GM18861 (cell line): ENCODE measurements around the gene NCAM1.
A peak's percentile ranks its signal among the peaks of the same experiment; 100 is the strongest.

Experiments used
- ATAC-seq: cut with Tn5 transposase; IDR thresholded peaks from one replicate; pipeline ENCODE4 v1.9.1; 2021; ENCODE audit not compliant: unreplicated experiment

NCAM1 gene

DNA sequence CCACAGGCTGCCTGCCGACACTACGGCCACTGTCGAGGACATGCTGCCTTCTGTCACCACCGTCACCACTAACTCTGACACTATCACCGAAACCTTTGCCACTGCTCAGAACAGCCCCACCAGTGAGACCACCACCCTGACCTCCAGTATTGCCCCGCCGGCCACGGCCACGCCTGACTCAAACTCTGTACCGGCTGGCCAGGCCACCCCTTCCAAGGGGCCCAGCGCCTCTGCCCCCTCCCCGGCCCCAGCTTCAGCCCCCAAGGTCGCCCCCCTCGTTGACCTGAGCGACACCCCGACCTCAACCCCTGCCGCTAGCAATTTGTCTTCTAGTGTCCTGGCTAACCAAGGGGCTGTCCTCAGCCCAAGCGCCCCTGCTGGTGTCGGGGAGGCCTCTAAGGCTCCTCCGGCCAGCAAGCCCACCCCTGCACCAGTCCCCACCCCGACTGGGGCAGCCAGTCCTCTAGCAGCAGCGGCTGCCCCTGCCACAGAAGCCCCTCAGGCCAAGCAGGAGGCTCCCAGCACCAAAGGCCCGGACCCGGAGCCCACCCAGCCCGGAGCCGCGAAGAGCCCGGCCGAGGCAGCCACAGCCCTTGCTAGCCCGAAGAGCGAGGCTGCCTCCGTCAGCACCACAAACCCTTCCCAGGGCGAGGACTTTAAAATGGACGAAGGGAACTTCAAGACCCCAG, 311.9 kb downstream of the NCAM1 start:
- ATAC-seq = no peak

DNA sequence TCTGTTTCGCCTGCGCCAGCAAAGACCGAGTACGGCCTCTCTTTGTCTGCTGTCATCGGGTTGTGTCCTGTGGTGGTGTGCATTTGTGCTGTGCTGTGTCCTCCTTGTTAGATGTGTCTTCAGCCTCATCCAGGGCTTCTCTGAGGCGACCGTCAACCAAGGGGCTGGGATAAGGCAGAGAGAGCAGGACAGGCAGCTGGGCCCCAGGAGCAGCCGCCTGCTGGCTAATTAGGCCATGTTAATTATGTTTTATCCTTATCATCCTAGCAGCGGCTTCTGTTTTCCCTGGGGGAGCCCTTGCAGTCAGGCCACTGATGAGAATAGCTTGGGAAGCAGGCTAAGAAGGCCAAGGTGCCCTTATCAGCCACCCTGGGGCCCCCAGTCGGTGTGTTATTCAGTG, 312.5 kb downstream of the NCAM1 start:
- no peak for ATAC-seq

DNA sequence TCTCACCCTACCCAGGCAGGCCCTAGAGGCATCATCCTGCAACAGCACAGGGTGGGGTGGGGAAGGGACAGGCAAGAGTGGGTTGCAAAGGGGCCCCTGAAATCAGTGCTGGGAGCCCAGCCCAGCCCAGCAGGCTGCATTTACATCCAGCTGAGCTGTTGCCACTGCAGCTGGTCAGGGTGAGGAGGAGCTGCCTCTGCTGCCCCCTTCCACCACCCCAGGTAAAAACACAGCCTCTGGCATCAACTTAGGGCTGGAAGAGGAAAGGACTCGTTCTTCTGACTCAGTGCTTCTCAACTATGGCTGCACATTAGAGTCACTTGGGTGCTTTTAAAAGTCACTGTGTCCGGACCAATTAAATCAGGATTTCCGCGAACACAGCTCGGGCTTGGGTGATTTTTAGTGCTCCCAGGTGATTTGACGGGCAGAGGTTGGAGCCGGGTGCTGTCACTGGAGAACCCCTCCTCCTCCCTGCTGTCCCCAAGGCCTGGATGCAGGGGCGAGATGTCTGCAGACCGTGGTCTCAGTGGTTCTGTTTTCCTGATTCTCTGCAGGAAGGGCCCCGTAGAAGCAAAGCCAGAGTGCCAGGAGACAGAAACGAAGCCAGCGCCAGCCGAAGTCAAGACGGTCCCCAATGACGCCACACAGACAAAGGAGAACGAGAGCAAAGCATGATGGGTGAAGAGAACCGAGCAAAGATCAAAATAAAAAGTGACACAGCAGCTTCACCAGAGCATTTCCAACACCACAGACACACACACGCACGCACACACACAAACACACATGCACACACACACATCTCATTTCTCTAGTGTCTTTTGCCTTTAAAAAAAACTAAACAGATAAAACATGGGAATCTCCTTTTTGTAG, 313.7 kb downstream of the NCAM1 start:
- ATAC-seq = no peak

DNA sequence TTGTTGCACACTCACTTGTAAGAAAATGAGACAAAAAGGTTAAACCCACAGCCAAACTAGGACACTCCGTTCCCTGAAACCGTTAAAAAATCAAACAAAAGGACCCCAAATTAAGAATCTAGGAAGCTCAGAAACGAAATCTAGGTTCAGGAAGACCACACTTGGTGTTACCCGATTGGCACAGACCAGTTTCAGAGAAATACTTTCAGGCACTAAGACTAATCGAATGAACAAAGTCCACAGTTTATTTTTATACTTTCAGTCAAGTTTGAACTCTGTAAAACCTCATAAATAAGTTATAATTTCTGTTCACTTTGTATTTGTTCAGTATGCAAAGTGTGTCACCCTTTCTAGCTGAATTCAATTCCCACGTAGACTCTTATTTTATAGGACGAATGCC, 314.4 kb downstream of the NCAM1 start:
- ATAC-seq = no peak

DNA sequence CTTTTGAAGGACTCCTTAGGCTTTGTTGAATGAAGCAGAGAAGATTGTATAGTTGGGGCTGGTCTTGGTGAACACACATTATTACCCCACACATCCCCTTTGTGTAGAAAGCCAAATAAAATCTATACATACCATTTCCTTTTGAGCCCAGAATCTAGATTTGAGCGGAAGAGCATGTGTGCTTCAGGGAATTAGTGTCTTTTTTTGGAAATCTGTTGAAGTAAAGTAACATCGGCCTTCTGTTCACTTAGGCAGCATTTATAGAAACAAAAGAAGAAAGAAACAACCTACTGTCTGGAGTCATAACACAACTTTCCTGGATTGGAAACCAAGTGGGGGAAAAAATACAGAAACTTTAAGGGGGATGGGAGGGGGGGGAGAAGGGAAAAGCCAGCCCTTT, 315.2 kb downstream of the NCAM1 start:
- no peak for ATAC-seq

DNA sequence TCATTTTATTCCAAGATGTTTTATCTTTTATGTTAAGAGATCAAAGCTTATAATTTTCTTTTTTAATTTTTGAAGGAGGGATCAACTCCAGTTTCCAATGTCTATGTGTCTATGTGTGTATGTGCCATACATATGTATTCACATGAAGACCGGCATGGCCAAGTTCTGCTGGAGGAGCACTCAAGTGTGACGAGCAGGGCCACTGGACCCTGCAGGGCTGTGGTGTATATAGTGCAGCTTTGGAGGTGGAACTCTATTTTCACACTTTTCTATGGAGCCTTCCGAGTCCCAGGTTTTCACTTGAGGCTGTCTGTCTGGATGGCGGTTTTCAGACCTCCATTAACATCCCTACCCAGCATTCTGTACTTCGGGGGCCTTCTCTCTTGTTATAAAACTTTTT, 316.7 kb downstream of the NCAM1 start:
- no peak for ATAC-seq

DNA sequence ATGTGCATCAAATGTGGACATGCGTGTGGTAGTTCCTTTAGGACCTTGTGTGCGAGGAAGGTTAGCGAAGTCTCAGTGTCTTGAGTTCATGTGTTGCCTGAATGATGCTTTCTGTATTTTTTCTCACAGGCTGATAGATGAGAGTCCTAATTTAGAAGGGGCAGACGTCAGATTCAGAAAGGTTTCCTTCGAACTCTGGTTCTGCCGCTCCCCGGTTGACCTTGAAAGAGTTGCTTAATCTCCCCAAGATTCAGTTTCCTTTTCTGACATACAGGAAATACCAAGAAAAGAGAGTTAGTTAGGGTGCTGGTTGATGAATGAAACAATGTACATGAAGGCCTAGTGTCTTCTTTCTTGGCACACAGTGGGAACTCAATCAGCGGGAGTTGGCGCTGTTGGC, 317.3 kb downstream of the NCAM1 start:
- ATAC-seq = no peak

DNA sequence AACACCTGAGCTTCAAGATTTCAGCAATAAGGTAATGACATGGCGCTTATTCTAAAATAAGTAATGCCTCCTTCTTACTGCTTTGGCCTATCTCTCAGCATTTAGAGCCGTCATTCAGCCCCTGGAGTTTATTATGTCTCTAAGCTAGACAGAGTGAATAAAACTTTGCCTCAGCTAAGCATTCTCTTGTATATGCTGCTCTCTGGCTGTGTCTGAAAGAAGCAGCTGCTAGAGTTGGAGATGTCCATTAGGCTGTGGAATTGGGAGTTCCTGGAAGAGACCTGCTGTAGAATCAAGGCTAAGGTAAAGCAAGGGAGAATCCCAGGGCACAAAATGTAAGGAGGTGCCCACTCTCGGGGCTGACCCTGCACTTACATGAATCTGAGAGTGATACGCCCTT, 317.7 kb downstream of the NCAM1 start:
- no peak for ATAC-seq

DNA sequence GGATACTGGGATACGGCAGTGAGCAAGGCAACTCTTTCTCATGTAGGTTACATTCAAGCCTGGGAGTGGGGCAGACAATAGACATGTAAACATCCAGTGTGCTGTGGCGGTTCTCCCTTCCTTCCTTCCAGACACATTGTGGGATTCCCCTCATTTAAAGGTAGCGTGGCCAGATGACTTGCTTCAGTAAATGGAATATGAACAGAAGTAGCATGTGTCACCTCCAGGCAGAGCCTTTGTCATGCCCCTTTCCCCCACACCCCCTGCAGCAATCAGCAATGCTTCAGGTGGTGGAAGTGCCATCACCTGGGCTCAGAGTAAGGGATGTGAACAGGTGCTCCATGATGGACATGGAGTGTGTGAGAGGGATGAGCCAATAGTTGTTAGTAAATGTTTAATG, 318.4 kb downstream of the NCAM1 start:
- ATAC-seq = no peak

DNA sequence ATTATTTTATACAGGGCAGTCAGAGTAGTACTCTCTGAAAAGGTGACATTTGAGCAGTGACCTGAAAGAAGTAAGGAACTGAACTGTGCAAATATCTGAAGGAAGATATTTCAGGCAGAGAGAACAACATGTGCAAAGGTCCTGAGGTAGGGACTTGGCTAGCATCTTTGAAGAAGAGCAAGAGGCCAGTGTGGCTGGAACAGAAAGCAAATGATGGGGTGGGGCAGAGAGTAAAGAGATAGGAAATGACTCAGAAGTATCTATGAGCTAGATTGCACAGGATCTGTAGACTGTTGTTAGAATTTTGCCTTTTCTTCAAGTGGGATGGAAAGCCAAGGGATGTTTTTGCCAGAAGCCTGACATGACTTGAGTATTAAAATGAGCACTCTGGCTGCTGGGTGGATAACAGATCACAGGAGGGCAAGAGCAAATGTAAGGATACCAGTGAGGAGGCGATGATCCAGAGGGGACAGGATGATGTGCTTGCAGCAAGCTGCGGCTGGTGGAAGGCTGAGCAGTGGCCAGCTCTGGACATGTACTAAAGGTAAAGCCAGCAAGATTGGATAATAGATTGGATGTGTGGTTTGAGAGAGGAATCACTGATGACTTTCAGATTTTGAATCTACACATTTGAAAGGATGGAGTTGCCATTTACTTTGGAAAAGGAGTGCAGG, 320.0 kb downstream of the NCAM1 start:
- ATAC-seq = no peak

DNA sequence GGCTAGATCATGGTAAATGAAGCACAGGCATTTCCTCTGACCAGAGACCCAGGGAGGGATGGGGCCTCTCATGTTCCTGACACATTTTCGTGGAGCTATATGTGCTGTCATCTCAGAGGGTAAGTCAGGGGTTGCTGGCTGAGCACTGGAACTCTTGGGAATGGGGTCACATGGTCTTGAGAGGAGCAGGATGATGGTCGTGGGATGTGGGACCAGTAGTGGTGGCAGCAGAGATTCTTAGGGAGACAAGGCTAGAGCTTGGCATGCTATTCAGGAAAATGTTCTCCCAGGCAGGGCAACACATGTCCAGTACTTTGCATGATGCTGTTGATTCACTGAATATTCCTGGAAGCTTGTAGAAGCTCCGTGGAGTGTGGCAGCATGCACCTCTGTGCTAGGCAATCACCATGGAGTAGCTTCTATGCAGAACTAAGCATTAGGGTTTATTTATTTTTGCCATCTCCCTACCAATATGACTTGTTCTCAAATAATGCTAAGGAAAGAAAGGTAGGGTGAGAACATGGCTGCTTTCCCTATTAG, 321.7 kb downstream of the NCAM1 start:
- no peak for ATAC-seq

DNA sequence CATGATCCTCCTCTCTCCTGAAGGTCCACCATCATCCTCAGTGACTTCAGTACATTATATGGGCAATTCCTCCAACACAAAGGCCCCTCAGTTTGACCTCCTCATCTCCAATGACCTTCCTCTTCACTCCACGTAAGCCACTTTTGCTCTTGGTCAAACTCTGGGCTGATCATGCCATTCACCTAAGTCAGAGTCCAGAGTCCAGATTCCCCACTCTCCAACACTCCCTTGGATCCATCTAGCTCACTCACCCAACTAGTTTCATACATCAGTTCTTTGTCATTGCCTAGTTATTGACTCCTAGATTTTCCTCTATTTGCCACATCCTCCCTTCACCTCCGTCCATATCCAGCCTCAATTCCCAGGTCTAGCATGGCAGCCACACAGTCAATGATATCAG, 322.7 kb downstream of the NCAM1 start:
- ATAC-seq = no peak

DNA sequence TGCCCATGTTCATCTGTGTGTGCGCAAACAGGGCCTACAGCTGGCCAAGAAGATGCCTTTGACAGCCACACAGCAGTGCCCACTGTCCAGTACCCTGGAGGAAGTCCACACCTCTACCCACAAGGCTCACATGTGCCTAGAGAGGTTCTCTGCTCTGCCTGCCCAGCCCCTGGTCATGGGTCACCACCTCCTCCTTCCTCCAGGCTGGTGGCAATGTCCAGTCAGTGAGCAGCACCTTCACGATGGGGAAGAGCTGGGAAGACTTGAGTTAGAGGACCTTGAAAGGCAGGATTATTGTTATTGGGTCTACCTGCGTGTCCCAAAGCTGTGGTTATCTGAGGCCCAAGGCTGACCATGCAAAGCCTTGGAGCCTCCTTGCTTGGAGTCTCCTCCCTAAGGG, 324.8 kb downstream of the NCAM1 start:
- ATAC-seq = no peak

DNA sequence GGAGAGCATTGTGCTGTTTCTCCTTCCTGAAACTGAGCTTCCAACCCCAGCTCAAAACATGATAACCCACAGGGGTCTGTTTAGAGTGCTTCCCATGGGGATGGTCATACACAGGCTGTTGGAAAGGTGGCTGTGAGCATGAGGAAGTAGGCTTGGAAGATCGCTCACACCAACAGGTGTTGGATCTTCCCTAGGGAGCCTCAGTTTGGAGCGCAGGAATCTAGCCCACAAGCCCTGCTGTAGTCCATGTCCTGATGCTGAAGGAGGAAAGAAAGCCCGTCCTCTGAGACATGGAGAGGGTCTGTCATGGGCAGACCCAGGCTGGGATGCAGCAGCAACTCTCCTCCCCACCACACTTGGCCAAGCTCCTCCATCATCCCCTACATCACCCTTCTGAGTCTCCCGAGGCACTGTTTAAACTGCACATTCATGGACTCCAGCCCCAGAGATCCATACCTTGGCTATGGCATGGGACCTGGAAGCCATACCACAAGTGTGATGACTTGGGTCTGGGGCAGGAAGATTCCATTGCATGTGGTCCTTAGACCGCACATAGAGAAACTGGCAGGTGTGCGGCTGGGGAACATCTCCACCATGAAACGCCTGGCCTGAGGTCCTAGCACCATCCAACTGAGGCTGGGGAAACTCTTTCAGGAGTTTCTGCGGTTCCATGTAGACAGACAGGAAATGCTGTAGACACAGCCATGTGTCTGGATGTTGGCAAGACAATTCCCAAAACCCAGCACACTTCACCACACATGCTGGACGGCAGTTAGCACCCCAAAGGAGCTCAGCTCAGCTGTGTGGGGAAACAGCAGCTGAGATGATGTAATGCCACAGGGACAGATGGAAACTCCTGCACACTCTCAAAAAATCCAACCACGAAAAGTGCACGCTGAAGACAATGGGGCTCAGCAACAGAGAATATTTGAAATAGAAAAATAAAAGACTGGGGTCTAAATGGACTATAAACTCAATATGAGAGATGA, 325.6 kb downstream of the NCAM1 start:
- ATAC-seq = no peak

DNA sequence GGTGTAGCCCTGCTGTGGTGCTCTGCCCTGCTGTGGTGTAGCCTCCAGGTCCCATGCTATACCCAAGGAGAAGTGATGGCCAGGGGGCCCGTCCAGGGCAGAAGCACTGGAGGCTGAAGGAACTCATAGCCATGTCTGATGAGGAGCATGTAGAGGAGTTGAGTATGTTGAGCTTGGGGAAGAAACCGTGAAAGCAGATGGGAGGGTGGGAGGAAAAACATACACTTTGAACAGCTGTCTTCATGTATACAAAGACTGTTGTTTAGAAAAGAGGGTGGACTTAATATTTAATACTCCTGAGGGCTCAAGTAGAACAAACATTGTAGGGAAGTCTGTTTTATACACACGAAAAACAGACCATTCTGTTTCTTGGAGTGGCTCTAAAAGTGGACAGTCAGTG, 326.6 kb downstream of the NCAM1 start:
- no peak for ATAC-seq

DNA sequence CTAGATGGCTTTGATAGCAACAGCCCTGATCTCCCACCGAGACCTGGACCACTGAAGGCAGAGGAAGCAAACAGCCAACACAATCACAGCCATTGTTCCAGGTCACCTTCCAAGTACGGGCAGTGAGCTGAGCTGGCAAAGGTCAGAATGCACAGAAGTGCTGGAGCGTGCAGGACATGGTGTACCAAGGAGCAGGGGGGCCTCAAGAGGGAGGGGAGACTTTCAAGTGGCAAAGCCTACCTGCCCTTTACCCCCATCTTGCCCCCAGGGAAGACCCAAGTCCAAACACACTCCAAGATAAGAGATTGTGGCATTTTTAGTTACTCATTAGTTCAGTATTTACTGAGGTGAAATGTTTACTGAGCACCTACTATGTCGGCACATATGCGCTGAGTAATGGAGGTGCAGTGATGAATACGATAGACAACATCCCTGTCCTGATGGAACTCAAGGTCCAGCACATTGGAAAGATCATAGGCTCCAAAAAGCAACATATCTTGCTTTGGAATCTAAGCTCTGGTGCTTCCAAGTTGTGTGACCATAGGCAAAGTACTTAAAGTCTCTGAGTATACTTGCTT, 327.2 kb downstream of the NCAM1 start:
- ATAC-seq = no peak

DNA sequence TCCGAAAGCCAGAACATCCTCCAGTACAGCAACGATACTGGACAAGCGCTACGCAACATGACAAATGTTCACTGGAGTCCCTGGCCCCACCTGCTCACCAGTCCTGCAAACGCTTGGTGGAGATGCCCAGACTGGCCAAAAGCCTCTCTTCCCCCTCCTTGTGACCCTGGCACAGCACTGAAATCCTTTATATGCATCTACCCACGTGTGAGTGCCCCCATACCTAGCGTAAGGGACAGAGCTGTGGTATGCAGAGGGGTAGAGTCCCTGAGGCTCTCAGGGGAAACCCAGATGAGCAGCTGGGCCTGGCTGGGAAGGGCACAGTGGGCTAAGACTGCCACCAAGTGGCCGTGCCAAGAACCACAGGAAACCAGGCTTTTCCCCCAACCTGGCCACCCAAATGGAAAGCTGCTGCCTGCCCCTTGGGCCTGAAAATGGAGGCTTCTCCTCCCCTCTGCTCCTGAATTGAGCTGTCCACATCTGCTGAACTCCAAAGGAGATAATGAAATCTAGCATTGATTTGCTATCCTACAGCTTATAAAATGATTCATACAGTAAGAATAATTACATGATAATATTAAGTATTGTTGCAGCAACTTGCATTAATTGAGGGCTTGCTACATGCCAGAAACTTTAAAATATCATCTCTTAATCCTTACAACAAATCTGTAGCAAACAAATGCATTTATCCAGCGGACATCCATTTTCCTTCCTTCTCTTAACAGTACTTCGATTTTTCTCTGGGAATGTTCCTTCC, 328.4 kb downstream of the NCAM1 start:
- peak; percentile 92 for ATAC-seq

DNA sequence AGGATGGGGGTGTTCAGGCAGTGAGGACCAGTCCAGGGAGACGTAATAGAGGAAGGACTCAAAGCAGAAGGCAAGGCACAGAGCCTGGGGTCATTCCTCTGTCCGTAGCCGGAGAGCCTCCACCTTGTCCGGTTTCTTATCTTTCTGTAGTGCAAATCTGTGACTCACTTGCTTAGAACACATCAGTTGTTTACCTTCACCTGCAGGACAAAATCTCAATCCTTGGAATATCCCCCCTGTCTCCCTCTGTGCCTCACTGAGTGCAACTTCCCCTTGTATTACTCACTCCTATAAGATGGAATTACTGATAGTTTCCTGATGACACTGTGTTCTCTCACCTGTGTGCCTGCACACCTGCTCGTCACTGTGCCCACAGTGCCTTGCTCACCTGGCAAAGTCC, 332.7 kb downstream of the NCAM1 start:
- ATAC-seq = no peak

DNA sequence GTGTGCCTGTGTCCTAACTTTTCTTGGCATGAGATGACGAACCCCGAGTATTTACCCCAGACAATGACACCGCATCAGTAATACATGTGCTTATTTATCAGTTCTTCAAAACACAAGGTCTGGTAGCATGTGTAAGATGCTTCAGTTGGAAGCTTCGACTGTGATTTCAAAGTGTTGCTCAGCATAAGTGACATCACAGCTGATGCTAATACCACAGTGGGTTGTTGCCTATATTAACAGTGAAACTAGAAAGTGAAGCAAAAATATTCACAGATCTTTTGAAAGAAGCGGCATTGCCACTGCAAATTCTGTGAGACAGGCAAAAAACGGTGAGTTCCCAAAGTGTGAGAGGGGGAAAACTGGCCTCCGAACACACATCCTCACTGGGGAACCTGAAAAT, 334.8 kb downstream of the NCAM1 start:
- no peak for ATAC-seq
